Activated CD4-positive, alpha-beta memory T cell treated with anti-CD3 and anti-CD28 coated beads for 36 hours (primary cell): ENCODE results near the gene ANKRD23. TPM values are rescaled to one million over a fixed set of nuclear protein-coding genes. Genes with fewer than 3 reads are reported as not detected.

ENCODE experiments used
- CTCF ChIA-PET: fragments of 350-600 bp; sonication (Branson Sonifier 250); formaldehyde crosslinking; loops from one replicate; lab custom pipeline; 2021; ENCODE audit warnings: antibody characterized with exemption, inconsistent platforms; lab: Charles Lee
- POLR2A ChIA-PET: fragments of 350-600 bp; sonication (Branson Sonifier 250); formaldehyde crosslinking; loops from one replicate; lab custom pipeline; 2021; ENCODE audit warnings: antibody characterized with exemption; lab: Charles Lee
- DNase-seq: peaks from one replicate; pipeline ENCODE4 v3.0.0-alpha.2; 2020
- H3K27ac Mint-ChIP-seq: one replicate; pipeline ENCODE4 v1.8.0; 2021; ENCODE audit warnings: mixed read lengths
- H3K27me3 Mint-ChIP-seq: one replicate; pipeline ENCODE4 v1.8.0; 2021; ENCODE audit warnings: mixed read lengths
- H3K36me3 Mint-ChIP-seq: one replicate; pipeline ENCODE4 v1.8.0; 2021; ENCODE audit warnings: mixed read lengths
- H3K4me1 Mint-ChIP-seq: one replicate; pipeline ENCODE4 v1.8.0; 2021; ENCODE audit warnings: low read depth, mixed read lengths
- H3K4me3 Mint-ChIP-seq: one replicate; pipeline ENCODE4 v1.8.0; 2021; ENCODE audit warnings: mild to moderate bottlenecking, mixed read lengths
- H3K9me3 Mint-ChIP-seq: one replicate; pipeline ENCODE4 v1.8.0; 2021; ENCODE audit warnings: mixed read lengths
- intact Hi-C: fragments of 100-400 bp; cut with micrococcal nuclease; formaldehyde crosslinking; loops from one replicate; pipeline ENCODE4 v1.15.1; 2023
- total RNA-seq, 2 experiments: library from RNA; stranded (reverse); gene quantifications; one replicate each; pipeline ENCODE4 v1.2.3, GENCODE V29; 2021

Gene ANKRD23
- total RNA-seq, 2 experiments from 2014 or later: 5.8 to 7.6 TPM

GRCh38 chr2:96828874-96829273, 14.9 kb downstream of the ANKRD23 start:
- ChIA-PET POLR2A (no interaction called here), CTCF (no interaction called here)
- Mint-ChIP-seq H3K9me3 (no peaks in the 10 kb centered on the region), H3K4me1 (no peaks in the 10 kb centered on the region), H3K36me3 (peaks cover 43% of the 10 kb centered on the region), H3K4me3 (no peak overlapping the region), H3K27me3 (no peaks in the 10 kb centered on the region), H3K27ac (no peak overlapping the region)
- intact Hi-C loops: no loop called here
- DNase-seq: no peak

- H3K4me3 Mint-ChIP-seq: no peak overlapping the region
- H3K4me1 Mint-ChIP-seq: no peaks in the 10 kb centered on the region
- ChIA-PET CTCF (no interaction called here), POLR2A (no interaction called here)
- H3K36me3 Mint-ChIP-seq: peaks cover 41% of the 10 kb centered on the region
- no peak for DNase-seq
- intact Hi-C loops: no loop called here
- no peaks in the 10 kb centered on the region for H3K27me3 Mint-ChIP-seq
- no peaks in the 10 kb centered on the region for H3K9me3 Mint-ChIP-seq
- no peak overlapping the region for H3K27ac Mint-ChIP-seq
These were observed 15.4 kb downstream of the ANKRD23 start for GRCh38 chr2:96828436-96828835.

DNA sequence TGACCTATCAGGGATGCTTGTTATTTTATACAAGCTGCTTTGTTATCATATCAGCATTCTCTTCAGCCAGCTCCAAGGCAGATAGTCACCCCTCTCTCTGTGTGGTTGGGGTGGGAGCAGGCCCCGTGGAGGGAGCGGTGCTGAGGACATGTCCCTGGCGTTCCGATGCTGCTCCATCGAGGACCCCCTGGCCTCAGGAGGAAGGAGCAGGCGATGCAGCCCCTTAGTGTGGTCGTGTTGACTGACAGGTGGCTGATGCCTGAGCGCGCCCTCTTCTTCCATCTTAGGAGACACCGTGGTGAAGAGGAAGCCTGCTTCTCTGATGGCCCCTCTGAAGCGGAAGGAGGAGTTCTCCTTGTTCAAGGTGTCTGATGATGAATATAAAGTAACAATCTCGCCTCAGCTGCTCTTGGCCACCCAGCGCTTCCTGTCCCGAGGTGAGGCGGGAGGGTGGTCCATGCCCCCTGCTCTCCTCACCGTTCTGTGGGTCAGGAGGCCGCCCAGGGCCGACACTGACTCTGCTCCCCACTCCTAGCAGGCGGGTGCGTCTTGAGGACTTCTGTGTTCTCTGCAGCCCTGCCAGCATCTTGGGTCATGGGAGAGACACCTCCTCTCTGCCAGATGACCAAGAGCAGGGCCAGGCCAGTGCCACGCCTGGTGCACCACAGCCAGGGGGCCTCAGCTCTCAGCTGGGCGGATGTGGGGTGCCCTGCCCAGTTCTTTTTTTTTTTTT, 17.1 kb downstream of the ANKRD23 start:
- H3K4me1 Mint-ChIP-seq: peaks cover under 1% of the 10 kb centered on the region
- DNase-seq: no peak
- no peak overlapping the region for H3K27ac Mint-ChIP-seq
- POLR2A ChIA-PET: no interaction called here
- intact Hi-C loops: no loop called here
- H3K4me3 Mint-ChIP-seq: no peak overlapping the region
- no peaks in the 10 kb centered on the region for H3K27me3 Mint-ChIP-seq
- peaks cover 31% of the 10 kb centered on the region for H3K36me3 Mint-ChIP-seq
- H3K9me3 Mint-ChIP-seq: no peaks in the 10 kb centered on the region
- CTCF ChIA-PET: no interaction called here

- CTCF ChIA-PET: interaction anchor here (1.3 kb wide), 1 partner anchor 126 kb away, joined by 3 read pairs; no protein-coding TSS in a partner anchor
- Mint-ChIP-seq H3K4me3 (no peak overlapping the region), H3K27me3 (no peaks in the 10 kb centered on the region), H3K9me3 (no peaks in the 10 kb centered on the region), H3K27ac (no peak overlapping the region), H3K4me1 (peaks cover 17% of the 10 kb centered on the region), H3K36me3 (peaks cover 21% of the 10 kb centered on the region)
- DNase-seq: no peak
- intact Hi-C loops: no loop called here
- POLR2A ChIA-PET: no interaction called here
These were observed 18.8 kb downstream of the ANKRD23 start for GRCh38 chr2:96825057-96825456.

GRCh38 chr2:96824079-96824870, 19.5 kb downstream of the ANKRD23 start:
- CTCF ChIA-PET: interaction anchor here (1.3 kb wide), 1 partner anchor 127 kb away, joined by 3 read pairs; no protein-coding TSS in a partner anchor
- H3K27ac Mint-ChIP-seq: peak overlapping the region; percentile 19
- no peak overlapping the region for H3K4me3 Mint-ChIP-seq
- H3K36me3 Mint-ChIP-seq: peaks cover 17% of the 10 kb centered on the region
- intact Hi-C loops: no loop called here
- no peaks in the 10 kb centered on the region for H3K27me3 Mint-ChIP-seq
- DNase-seq: no peak
- H3K9me3 Mint-ChIP-seq: no peaks in the 10 kb centered on the region
- POLR2A ChIA-PET: no interaction called here
- H3K4me1 Mint-ChIP-seq: peaks cover 25% of the 10 kb centered on the region

DNA sequence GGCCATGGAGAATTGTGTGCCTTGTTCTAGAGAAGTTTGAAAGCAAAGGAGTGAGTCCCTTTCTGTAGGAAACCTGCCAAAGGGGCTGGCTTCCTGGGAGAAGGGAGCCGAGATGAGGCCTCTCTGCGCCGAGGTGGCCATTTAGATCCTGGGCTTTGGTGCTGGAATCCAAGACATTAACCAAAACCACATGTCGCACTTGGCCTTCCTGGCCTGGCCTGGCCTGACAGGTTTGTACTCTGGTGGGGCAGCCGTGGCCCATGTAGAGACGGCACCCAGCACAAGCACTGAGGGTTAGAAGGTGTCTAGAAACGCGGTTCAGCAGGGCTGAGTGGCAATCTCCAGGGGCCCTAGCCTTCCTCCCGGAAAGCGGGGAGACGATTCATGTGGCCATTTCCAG, 20.6 kb downstream of the ANKRD23 start:
- peaks cover 36% of the 10 kb centered on the region for H3K4me1 Mint-ChIP-seq
- H3K27ac Mint-ChIP-seq: no peak overlapping the region
- POLR2A ChIA-PET: no interaction called here

DNA sequence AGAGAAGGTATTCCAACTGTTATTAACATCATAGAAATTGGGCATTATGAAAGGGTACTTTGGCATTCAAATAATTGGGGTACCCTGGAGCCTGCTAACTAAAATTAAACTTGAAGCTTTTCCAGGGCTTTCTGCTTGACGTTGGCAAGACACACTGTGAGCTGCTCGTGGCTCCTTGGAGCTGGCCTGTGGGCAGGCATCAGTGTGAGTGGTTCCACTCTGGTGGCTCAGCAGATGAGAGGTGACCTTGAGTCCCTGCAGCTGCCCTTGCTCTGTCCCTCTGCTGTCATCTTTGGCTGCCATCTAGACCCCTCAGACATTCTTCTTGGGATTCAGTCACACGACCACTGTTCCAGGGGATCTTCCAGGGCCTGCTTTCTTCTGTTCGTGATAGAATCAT, 21.0 kb downstream of the ANKRD23 start:
- Mint-ChIP-seq H3K4me1 (peaks cover 40% of the 10 kb centered on the region), H3K9me3 (no peaks in the 10 kb centered on the region), H3K27ac (no peak overlapping the region), H3K27me3 (no peaks in the 10 kb centered on the region), H3K4me3 (no peak overlapping the region), H3K36me3 (peaks cover 11% of the 10 kb centered on the region)
- ChIA-PET POLR2A (no interaction called here), CTCF (interaction anchor here (1.1 kb wide), 1 partner anchor 21 kb away, joined by 3 read pairs; no protein-coding TSS in a partner anchor)
- DNase-seq: no peak
- intact Hi-C loops: no loop called here

More for the DNA sequence above, 20.6 kb downstream of the ANKRD23 start:
- H3K9me3 Mint-ChIP-seq: no peaks in the 10 kb centered on the region
- no peak for DNase-seq
- CTCF ChIA-PET: interaction anchor here (1.1 kb wide), 1 partner anchor 21 kb away, joined by 3 read pairs; no protein-coding TSS in a partner anchor
- H3K36me3 Mint-ChIP-seq: peaks cover 13% of the 10 kb centered on the region
- intact Hi-C loops: no loop called here
- H3K27me3 Mint-ChIP-seq: no peaks in the 10 kb centered on the region
- no peak overlapping the region for H3K4me3 Mint-ChIP-seq

- Mint-ChIP-seq H3K4me3 (no peak overlapping the region), H3K27me3 (no peaks in the 10 kb centered on the region), H3K4me1 (peaks cover 48% of the 10 kb centered on the region), H3K27ac (no peak overlapping the region), H3K9me3 (no peaks in the 10 kb centered on the region), H3K36me3 (peaks cover 11% of the 10 kb centered on the region)
- intact Hi-C loops: no loop called here
- DNase-seq: no peak
- ChIA-PET POLR2A (interaction anchor here (0.6 kb wide), 1 partner anchor 14 kb away, joined by 5 read pairs; no protein-coding TSS in a partner anchor), CTCF (interaction anchor here (0.9 kb wide), 1 partner anchor 142 kb away, joined by 3 read pairs; no protein-coding TSS in a partner anchor)
These were observed 22.6 kb downstream of the ANKRD23 start for GRCh38 chr2:96821113-96821675.

- ChIA-PET POLR2A (interaction anchor here (0.6 kb wide), 1 partner anchor 28 kb away, joined by 5 read pairs; no protein-coding TSS in a partner anchor), CTCF (interaction anchor here (0.6 to 1.2 kb wide), 4 partner anchors 11 to 293 kb away, joined by 3 to 4 read pairs (median 3); partner anchors contain the start of genes ANKRD36 and ANKRD39)
- H3K4me3 Mint-ChIP-seq: no peak overlapping the region
- H3K9me3 Mint-ChIP-seq: no peaks in the 10 kb centered on the region
- H3K4me1 Mint-ChIP-seq: peaks cover 54% of the 10 kb centered on the region
- peaks cover 4% of the 10 kb centered on the region for H3K36me3 Mint-ChIP-seq
- no peak for DNase-seq
- no peak overlapping the region for H3K27ac Mint-ChIP-seq
- no peaks in the 10 kb centered on the region for H3K27me3 Mint-ChIP-seq
- intact Hi-C loops: loop anchor here (5.0 kb wide), 4 partner anchors 37 to 292 kb away; partner anchors contain the start of genes ANKRD36, ANKRD39 and CNNM4
These were observed 23.8 kb downstream of the ANKRD23 start for GRCh38 chr2:96819876-96820511.

- Mint-ChIP-seq H3K36me3 (peaks cover 4% of the 10 kb centered on the region), H3K4me1 (peaks cover 56% of the 10 kb centered on the region), H3K27ac (no peak overlapping the region), H3K9me3 (no peaks in the 10 kb centered on the region), H3K4me3 (no peak overlapping the region), H3K27me3 (no peaks in the 10 kb centered on the region)
- intact Hi-C loops: loop anchor here (5.0 kb wide), 4 partner anchors 38 to 293 kb away; partner anchors contain the start of genes ANKRD36, ANKRD39 and CNNM4
- POLR2A ChIA-PET: interaction anchor here (0.6 to 1.0 kb wide), 2 partner anchors 14 to 27 kb away, joined by 4 to 5 read pairs; no protein-coding TSS in a partner anchor
- CTCF ChIA-PET: interaction anchor here (0.8 to 1.2 kb wide), 3 partner anchors 18 to 293 kb away, joined by 3 to 4 read pairs (median 3); partner anchors contain the start of genes ANKRD36 and ANKRD39
- no peak for DNase-seq
These were observed 24.5 kb downstream of the ANKRD23 start for GRCh38 chr2:96819128-96819875.
